Endothelial cell of umbilical vein (primary cell): ENCODE results near the gene PDE6D. TPM values are rescaled to one million over a fixed set of nuclear protein-coding genes. Genes with fewer than 3 reads are reported as not detected.

Source experiments
- BruUV-seq: library from RNA; stranded (reverse); fragments of 400-500 nt; replicated peaks from 2 replicates; lab custom pipeline; 2021; lab: Mats Ljungman, UMichigan
- CTCF ChIA-PET: fragments of 300-600, 350-600 bp; sonication (Branson Sonifier 250); formaldehyde crosslinking; loops from one replicate; lab custom pipeline; 2021; ENCODE audit warnings: antibody characterized with exemption, inconsistent platforms; lab: Charles Lee
- POLR2A ChIA-PET: fragments of 300-600, 350-600 bp; sonication (Branson Sonifier 250); formaldehyde crosslinking; loops from one replicate; lab custom pipeline; 2021; ENCODE audit warnings: antibody characterized with exemption, inconsistent platforms; lab: Charles Lee
- DNase-seq: peaks from one replicate; pipeline ENCODE4 v3.0.0-alpha.2; 2011; ENCODE audit warnings: low read depth, low spot score
- FAIRE-seq: peaks from 2 replicates; lab custom pipeline; 2011; peaks lifted over from hg19 to GRCh38; lab: Jason Lieb, UNC
- H2AFZ ChIP-seq: 2 replicates; pipeline ENCODE4 v1.6.0; 2012; ENCODE audit warnings: low read depth, low read length, control low read depth, inconsistent platforms
- H3K27ac ChIP-seq: 2 replicates; pipeline ENCODE4 v1.5.1; 2011; ENCODE audit warnings: low read depth, mild to moderate bottlenecking, control low read depth, low read length, moderate library complexity; ENCODE audit not compliant: insufficient read depth
- H3K27me3 ChIP-seq, 2 experiments: 2 replicates each; pipeline versions ENCODE4 v1.6.0 to v1.6.1; 2011; ENCODE audit warnings: low read length in 2 of 2, mixed read lengths in 1 of 2; ENCODE audit not compliant: control insufficient read depth in 2 of 2, insufficient read depth in 2 of 2
- H3K36me3 ChIP-seq, 2 experiments: 2 replicates in 1 of 2; 3 replicates in 1 of 2; pipeline ENCODE4 v1.5.1; 2011; ENCODE audit warnings: low read length in 2 of 2, mild to moderate bottlenecking in 1 of 2, moderate library complexity in 1 of 2; ENCODE audit not compliant: control insufficient read depth in 2 of 2, insufficient read depth in 2 of 2; ENCODE audit errors: extremely low read depth in 1 of 2
- H3K4me1 ChIP-seq: 3 replicates; pipeline ENCODE4 v1.5.1; 2011; ENCODE audit warnings: mild to moderate bottlenecking, low read length; ENCODE audit not compliant: control insufficient read depth, insufficient read depth; ENCODE audit errors: extremely low read depth
- H3K4me2 ChIP-seq: 2 replicates; pipeline ENCODE4 v1.6.1; 2011; ENCODE audit warnings: low read length, control low read depth, mixed read lengths; ENCODE audit not compliant: insufficient read depth
- H3K4me3 ChIP-seq, 3 experiments: fragments of 200-600 bp in 1 of 3; sonication (generic), shearing (Covaris generic) in 1 of 3; replicated peaks in 1 of 3; 2 replicates each; pipeline ENCODE4 v1.5.1; 2011 to 2016; ENCODE audit warnings: control low read depth in 3 of 3, low read length in 3 of 3, mild to moderate bottlenecking in 2 of 3, inconsistent platforms in 1 of 3, low read depth in 1 of 3, moderate library complexity in 1 of 3; ENCODE audit not compliant: insufficient read depth in 1 of 3
- H3K79me2 ChIP-seq: 2 replicates; pipeline ENCODE4 v1.6.0; 2012; ENCODE audit warnings: low read length, inconsistent platforms; ENCODE audit not compliant: control insufficient read depth, insufficient read depth
- H3K9ac ChIP-seq: replicated peaks from 2 replicates; pipeline ENCODE3; 2011; ENCODE audit warnings: low read length, control low read depth; ENCODE audit not compliant: insufficient read depth; ENCODE audit errors: extremely low read depth
- H3K9me1 ChIP-seq: replicated peaks from 3 replicates; pipeline ENCODE4 v1.6.0; 2011; ENCODE audit warnings: mild to moderate bottlenecking, low read length; ENCODE audit not compliant: control insufficient read depth, insufficient read depth; ENCODE audit errors: extremely low read depth
- H3K9me3 ChIP-seq: replicated peaks from 2 replicates; pipeline ENCODE4 v1.5.1; 2012; ENCODE audit warnings: low read length, inconsistent platforms; ENCODE audit not compliant: control insufficient read depth, insufficient read depth
- H4K20me1 ChIP-seq: replicated peaks from 2 replicates; pipeline ENCODE3; 2011; ENCODE audit warnings: mild to moderate bottlenecking, low read length; ENCODE audit not compliant: control insufficient read depth, insufficient read depth; ENCODE audit errors: extremely low read depth
- CTCF ChIP-seq, 2 donors: IDR thresholded peaks; 1 replicate in 1 of 2; 2 replicates in 1 of 2; pipeline ENCODE4 v1.5.1; 2011; ENCODE audit warnings: low read length in 2 of 2, mild to moderate bottlenecking in 2 of 2, moderate library complexity in 2 of 2, control low read depth in 1 of 2, inconsistent platforms in 1 of 2, low read depth in 1 of 2; ENCODE audit not compliant: insufficient read depth in 1 of 2; ENCODE audit errors: extremely low read depth in 1 of 2
- EZH2 ChIP-seq: IDR thresholded peaks from 2 replicates; pipeline ENCODE4 v1.6.1; 2012; ENCODE audit warnings: borderline replicate concordance, low read depth, mild to moderate bottlenecking, moderate library complexity, low read length, inconsistent platforms; ENCODE audit not compliant: severe bottlenecking
- FOS ChIP-seq: IDR thresholded peaks from 2 replicates; pipeline ENCODE4 v1.6.1; 2011; ENCODE audit warnings: mild to moderate bottlenecking, low read length, moderate library complexity, borderline replicate concordance; ENCODE audit not compliant: insufficient read depth
- GATA2 ChIP-seq: IDR thresholded peaks from 2 replicates; pipeline ENCODE4 v1.7.0; 2011; ENCODE audit warnings: low read depth, mild to moderate bottlenecking, moderate library complexity, mixed read lengths, low read length; ENCODE audit not compliant: insufficient read length, insufficient read depth
- JUN ChIP-seq: IDR thresholded peaks from 2 replicates; pipeline ENCODE4 v1.6.1; 2011; ENCODE audit warnings: borderline replicate concordance, low read depth; ENCODE audit not compliant: insufficient read length, insufficient read depth
- MAX ChIP-seq: IDR thresholded peaks from 2 replicates; pipeline ENCODE4 v1.6.1; 2011; ENCODE audit not compliant: insufficient read depth, insufficient read length
- MYC ChIP-seq: IDR thresholded peaks from one replicate; pipeline ENCODE4 v1.6.1; 2011; ENCODE audit warnings: mild to moderate bottlenecking, low read depth, low read length
- POLR2A ChIP-seq: IDR thresholded peaks from 2 replicates; pipeline ENCODE4 v1.6.1; 2012; ENCODE audit warnings: low read depth, mild to moderate bottlenecking, control low read depth, low read length
- POLR2AphosphoS5 ChIP-seq: IDR thresholded peaks from 2 replicates; pipeline ENCODE4 v1.6.1; 2012; ENCODE audit warnings: low read depth, mild to moderate bottlenecking, control low read depth, low read length, moderate library complexity; ENCODE audit not compliant: insufficient read depth
- dilution Hi-C: fragments of 300-500 bp; cut with MboI; formaldehyde crosslinking; loops from one replicate; pipeline ENCODE4 v1.15.0; 2019; ENCODE audit warnings: low sequenced_read_pairs; ENCODE audit not compliant: extremely low pct_ligation_motif_present
- intact Hi-C: fragments of 100-400 bp; cut with micrococcal nuclease; formaldehyde crosslinking; loops from one replicate; pipeline ENCODE4 v1.10.0; 2022
- polyA plus RNA-seq, 4 experiments: library from polyadenylated mRNA; depleted of rRNA in 3 of 4; stranded (reverse) in 3 of 4; unstranded in 1 of 4; fragments of >200 nt; gene quantifications; 2 replicates each; pipeline versions ENCODE4 v1.2.1 to v1.2.3, GENCODE V29; 2011 to 2012; ENCODE audit warnings: missing spikeins in 1 of 4
- total RNA-seq: library from RNA; stranded (reverse); gene quantifications from 2 replicates; pipeline ENCODE4 v1.2.3, GENCODE V29; 2021

Gene PDE6D
- total and polyA plus RNA-seq, 2 donors (not counting 3 experiments of a cell fraction or from before 2014, with no cell fraction given), result 23.8 to 36.8 TPM

- FAIRE-seq, result no peak
- H3K27me3 ChIP-seq, result no peaks in the 10 kb centered on the region
Measured at GRCh38 chr2:231704017-231704416, 77.1 kb downstream of the PDE6D start.

More at GRCh38 chr2:231704017-231704416, 77.1 kb downstream of the PDE6D start:
- Histone ChIP-seq H3K4me2 (no peak overlapping the region), H3K4me1 (peaks cover 4% of the 10 kb centered on the region), H3K36me3 (no peaks in the 10 kb centered on the region), H3K9me3 (no peaks in the 10 kb centered on the region), H4K20me1 (no peaks in the 10 kb centered on the region), H2AFZ (no peak overlapping the region), H3K27ac (no peak overlapping the region), H3K9me1 (no peaks in the 10 kb centered on the region), H3K79me2 (peaks cover 6% of the 10 kb centered on the region), H3K4me3 (no peak overlapping the region), H3K9ac (no peak overlapping the region)
- dilution Hi-C loops (no loop called here), intact Hi-C loops (no loop called here)
- BruUV-seq, result no TSS peak
- no peak for TF ChIP-seq MYC
- no peak for TF ChIP-seq JUN
- TF ChIP-seq POLR2AphosphoS5, result no peak
- TF ChIP-seq CTCF (IDR thresholded peaks at IDR 0.05; ENCODE audit: extremely low read depth in 1 of 2, insufficient read depth in 1 of 2, low read depth in 1 of 2, low read length in 2 of 2), result no peak
- no peak for TF ChIP-seq MAX
- TF ChIP-seq FOS, result no peak
- TF ChIP-seq EZH2, result no peak
- no peak for TF ChIP-seq POLR2A
- TF ChIP-seq GATA2, result no peak
- ChIA-PET POLR2A (no interaction called here), CTCF (interaction anchor here (0.9 to 4.0 kb wide), 5 partner anchors 12 to 103 kb away, joined by 3 to 17 read pairs (median 6); no protein-coding TSS in a partner anchor)
- no peak for DNase-seq
